Measurements from ENCODE around the gene COL6A1. TPM values are rescaled to one million over a fixed set of nuclear protein-coding genes. Genes with fewer than 3 reads are reported as not detected.

The COL6A1 gene
- total RNA-seq, 1 experiment from 2014 or later: 87.5 TPM

DNA sequence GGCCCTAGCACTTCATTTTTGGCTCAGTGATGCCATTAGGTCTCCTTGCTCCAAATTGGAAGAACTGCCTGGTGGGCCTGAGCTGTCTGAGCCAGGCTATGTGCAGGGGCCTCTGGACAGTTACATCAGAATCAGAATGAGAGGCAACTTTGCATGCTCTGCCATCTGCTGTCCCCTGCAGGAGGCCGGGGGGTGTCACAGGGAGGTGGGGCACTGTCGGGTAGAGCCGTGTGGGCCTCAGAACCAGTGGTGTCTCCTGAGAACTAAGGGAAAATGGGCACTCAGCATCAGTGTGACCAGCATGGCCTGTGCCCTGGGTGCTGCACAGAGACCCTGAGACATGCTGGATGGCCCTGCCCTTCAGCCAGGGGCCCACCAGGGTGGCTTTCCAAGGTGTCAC lies 47.0 kb upstream of the COL6A1 start:
- Histone ChIP-seq H3K4me2 (ENCODE audit: low read length) (no peak overlapping the region), H4K20me1 (ENCODE audit: insufficient read depth) (no peaks in the 10 kb centered on the region), H3K27me3 (ENCODE audit: insufficient read depth, low read length) (no peaks in the 10 kb centered on the region), H3K4me3 (replicated peaks in 1 of 2; ENCODE audit: low read depth in 1 of 2, low read length in 2 of 2) (no peak overlapping the region), H3K9me2 (ENCODE audit: insufficient read depth) (no peaks in the 10 kb centered on the region), H2AFZ (ENCODE audit: low read depth, low read length, poor library complexity, severe bottlenecking) (no peak overlapping the region), H3K4me1 (ENCODE audit: control insufficient read depth in 1 of 2, insufficient read depth in 2 of 2, low read length in 2 of 2) (no peaks in the 10 kb centered on the region), H3K79me2 (ENCODE audit: insufficient read depth, low read length) (no peaks in the 10 kb centered on the region), H3K9ac (ENCODE audit: low read length) (no peak overlapping the region), H3K36me3 (ENCODE audit: control insufficient read depth in 1 of 2, insufficient read depth in 2 of 2, low read length in 2 of 2) (no peaks in the 10 kb centered on the region), H3K9me3 (ENCODE audit: control insufficient read depth in 1 of 2, insufficient read depth in 1 of 2, low read depth in 1 of 2, low read length in 2 of 2) (no peaks in the 10 kb centered on the region), H3K27ac (ENCODE audit: low read depth, low read length) (no peak overlapping the region)
- ATAC-seq (no peak), DNase-seq (ENCODE audit: low read depth, low spot score) (no peak)
- intact Hi-C loops (cut with micrococcal nuclease): no loop called here
- TF ChIP-seq ZNF274 (IDR thresholded peaks at IDR 0.05; ENCODE audit: low read depth, low read length) (no peak), TCF7L2 (IDR thresholded peaks at IDR 0.05; ENCODE audit: borderline replicate concordance, extremely low read depth, insufficient read depth, insufficient read length) (no peak), POLR2AphosphoS5 (IDR thresholded peaks at IDR 0.05; ENCODE audit: low read depth, low read length) (no peak), SRF (IDR thresholded peaks at IDR 0.05; ENCODE audit: low read depth) (no peak), RAD21 (IDR thresholded peaks at IDR 0.05; ENCODE audit: low read depth) (no peak), CBX3 (IDR thresholded peaks at IDR 0.05; ENCODE audit: low read depth) (no peak), YY1 (IDR thresholded peaks at IDR 0.05; ENCODE audit: extremely low read depth, insufficient replicate concordance, low read depth, low read length) (no peak)
- TF ChIP-seq, protein P1, sequence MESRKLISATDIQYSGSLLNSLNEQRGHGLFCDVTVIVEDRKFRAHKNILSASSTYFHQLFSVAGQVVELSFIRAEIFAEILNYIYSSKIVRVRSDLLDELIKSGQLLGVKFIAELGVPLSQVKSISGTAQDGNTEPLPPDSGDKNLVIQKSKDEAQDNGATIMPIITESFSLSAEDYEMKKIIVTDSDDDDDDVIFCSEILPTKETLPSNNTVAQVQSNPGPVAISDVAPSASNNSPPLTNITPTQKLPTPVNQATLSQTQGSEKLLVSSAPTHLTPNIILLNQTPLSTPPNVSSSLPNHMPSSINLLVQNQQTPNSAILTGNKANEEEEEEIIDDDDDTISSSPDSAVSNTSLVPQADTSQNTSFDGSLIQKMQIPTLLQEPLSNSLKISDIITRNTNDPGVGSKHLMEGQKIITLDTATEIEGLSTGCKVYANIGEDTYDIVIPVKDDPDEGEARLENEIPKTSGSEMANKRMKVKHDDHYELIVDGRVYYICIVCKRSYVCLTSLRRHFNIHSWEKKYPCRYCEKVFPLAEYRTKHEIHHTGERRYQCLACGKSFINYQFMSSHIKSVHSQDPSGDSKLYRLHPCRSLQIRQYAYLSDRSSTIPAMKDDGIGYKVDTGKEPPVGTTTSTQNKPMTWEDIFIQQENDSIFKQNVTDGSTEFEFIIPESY (IDR thresholded peaks at IDR 0.05; ENCODE audit: extremely low read depth, insufficient replicate concordance, low read length): no peak
- TF ChIP-seq, protein P2, sequence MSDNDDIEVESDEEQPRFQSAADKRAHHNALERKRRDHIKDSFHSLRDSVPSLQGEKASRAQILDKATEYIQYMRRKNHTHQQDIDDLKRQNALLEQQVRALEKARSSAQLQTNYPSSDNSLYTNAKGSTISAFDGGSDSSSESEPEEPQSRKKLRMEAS (IDR thresholded peaks at IDR 0.05): no peak
- ChIA-PET POLR2A (no interaction called here), RAD21 (ENCODE audit: low non-redundant PET in 1 of 2, low total read pairs in 2 of 2, uncharacterized antibody in 2 of 2, unreplicated experiment in 2 of 2) (no interaction called here), CTCF (no interaction called here)
- BruUV-seq (replicated peaks): no TSS peak
